AG10803 (cell line): ENCODE results near the gene LCLAT1.

Source experiments
- DNase-seq: peaks from one replicate; pipeline ENCODE4 v3.0.0; 2010; ENCODE audit warnings: low read depth
- H3K4me3 ChIP-seq: 2 replicates; pipeline ENCODE4 v1.5.1; 2011; ENCODE audit warnings: mild to moderate bottlenecking, low read length, control low read depth
- TF ChIP-seq, protein P1 (sequence below): conservative IDR thresholded peaks from 2 replicates; pipeline ENCODE4 v1.5.1; 2011; ENCODE audit warnings: mild to moderate bottlenecking, low read length, control low read depth, inconsistent platforms

LCLAT1 gene

DNA sequence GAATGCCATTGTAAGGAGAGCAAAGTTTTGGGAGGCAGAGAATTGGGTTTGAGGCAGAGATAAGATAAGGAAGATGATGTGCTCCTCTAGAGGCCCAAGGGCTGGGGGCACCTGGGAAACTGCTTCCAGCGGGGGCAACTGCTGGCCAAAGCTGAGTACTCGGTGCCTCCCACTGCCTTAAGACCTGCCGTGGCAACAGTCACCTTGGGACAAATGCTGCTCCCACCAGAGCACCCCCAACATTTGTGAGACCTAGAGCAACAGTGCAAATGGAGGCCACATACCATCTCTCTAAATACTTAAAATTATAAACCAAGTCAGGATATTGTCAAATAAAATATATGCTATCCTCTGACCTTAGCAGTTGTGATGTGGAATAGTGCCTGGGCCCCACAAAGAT lies 233.1 kb downstream of the LCLAT1 start:
- TF ChIP-seq, protein P1, sequence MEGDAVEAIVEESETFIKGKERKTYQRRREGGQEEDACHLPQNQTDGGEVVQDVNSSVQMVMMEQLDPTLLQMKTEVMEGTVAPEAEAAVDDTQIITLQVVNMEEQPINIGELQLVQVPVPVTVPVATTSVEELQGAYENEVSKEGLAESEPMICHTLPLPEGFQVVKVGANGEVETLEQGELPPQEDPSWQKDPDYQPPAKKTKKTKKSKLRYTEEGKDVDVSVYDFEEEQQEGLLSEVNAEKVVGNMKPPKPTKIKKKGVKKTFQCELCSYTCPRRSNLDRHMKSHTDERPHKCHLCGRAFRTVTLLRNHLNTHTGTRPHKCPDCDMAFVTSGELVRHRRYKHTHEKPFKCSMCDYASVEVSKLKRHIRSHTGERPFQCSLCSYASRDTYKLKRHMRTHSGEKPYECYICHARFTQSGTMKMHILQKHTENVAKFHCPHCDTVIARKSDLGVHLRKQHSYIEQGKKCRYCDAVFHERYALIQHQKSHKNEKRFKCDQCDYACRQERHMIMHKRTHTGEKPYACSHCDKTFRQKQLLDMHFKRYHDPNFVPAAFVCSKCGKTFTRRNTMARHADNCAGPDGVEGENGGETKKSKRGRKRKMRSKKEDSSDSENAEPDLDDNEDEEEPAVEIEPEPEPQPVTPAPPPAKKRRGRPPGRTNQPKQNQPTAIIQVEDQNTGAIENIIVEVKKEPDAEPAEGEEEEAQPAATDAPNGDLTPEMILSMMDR, result no peak
- no peak overlapping the region for H3K4me3 ChIP-seq
- no peak for DNase-seq

DNA sequence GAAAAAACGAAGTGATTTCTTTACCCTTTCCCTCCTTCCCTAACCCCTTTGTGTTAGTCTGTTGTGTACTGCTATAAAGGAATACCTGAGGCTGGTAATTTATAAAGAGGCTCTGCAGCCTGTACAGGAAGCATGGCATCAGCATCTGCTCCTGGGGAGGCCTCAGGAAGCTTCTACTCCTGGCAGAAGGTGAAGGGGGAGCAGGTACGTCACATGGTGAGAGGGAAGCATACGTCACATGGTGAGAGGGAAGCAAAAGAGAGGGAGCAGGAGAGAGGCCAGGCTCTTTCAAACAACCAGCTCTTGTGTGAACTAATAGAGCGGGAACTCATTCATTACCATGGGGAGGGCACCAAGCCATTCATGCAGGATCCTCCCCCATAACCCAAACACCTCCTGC lies 234.0 kb downstream of the LCLAT1 start:
- TF ChIP-seq, protein P1, result no peak
- H3K4me3 ChIP-seq, result no peak overlapping the region
- DNase-seq, result no peak

DNA sequence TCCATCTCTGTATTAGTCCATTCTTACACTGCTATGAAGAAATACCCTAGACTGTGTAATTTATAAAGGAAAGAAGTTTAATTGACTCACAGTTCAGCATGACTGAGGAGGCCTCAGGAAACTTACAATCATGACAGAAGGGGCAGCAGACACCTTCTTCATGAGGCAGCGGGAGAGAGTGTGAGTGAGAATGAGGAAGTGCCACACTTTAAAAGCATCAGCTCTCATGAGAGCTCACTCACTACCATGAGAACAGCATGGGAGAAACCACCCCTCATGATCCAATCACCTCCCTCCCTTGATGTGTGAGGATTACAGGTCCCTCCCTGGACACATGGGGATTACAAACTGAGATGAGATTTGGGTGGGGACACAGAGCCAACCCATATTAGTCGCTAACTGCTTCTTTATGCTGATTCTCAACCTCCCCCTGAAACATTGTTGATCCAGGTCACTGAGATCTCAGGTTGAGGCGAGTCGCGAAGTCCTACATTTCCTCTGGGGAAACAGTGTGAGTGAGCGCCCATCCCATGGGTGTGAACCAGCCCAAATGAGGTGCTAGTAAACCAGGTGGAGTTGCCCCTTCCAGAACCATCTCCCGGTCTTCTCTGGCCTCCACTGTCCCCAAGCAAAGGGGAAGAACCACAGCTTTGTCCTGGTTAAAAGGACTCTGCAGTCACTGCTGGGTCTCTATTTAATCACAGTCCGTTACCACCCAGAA lies 236.3 kb downstream of the LCLAT1 start:
- no peak for DNase-seq
- TF ChIP-seq, protein P1, result no peak

DNA sequence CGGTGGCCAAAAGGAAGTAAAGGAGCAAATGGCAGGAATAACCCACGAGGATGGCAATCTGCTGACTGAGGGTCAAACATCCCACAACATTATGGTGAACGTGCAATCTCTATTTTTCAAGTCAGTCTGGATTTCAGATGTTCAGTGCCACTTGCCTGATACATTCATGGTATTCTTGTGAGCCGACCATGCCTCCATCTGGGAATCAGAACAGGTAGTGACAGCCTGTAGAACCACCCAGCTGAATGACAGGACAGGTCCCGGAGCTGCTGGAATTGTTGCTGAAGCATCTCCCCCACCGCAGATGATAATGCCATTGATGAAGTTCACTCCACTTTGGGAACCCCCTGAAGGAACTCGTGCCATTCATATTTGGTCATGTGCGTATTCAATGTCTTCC lies 237.0 kb downstream of the LCLAT1 start:
- TF ChIP-seq, protein P1, result no peak
- no peak overlapping the region for H3K4me3 ChIP-seq
- no peak for DNase-seq

More for the DNA sequence above, 236.3 kb downstream of the LCLAT1 start:
- no peak overlapping the region for H3K4me3 ChIP-seq

DNA sequence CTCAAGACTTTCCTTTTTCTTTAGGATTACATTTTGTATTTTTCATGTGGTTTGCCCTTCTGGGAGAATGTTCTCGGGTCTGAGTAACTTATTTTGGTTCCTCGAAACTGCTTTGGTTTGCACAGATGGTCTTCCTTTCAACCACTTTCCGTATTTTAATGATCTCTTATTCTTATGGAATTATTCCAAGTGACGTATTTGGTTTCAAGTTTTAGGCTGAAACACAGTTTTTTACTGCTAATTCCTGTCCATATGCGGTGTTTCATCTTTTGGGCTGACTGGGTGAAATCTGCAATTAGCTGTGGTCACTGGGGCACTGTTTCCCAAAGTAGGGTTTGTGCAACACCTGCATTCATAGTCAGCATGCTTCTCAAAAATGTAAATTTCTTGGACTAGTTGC lies 237.5 kb downstream of the LCLAT1 start:
- TF ChIP-seq, protein P1, result no peak
- H3K4me3 ChIP-seq, result no peak overlapping the region
- DNase-seq, result peak; percentile 52

DNA sequence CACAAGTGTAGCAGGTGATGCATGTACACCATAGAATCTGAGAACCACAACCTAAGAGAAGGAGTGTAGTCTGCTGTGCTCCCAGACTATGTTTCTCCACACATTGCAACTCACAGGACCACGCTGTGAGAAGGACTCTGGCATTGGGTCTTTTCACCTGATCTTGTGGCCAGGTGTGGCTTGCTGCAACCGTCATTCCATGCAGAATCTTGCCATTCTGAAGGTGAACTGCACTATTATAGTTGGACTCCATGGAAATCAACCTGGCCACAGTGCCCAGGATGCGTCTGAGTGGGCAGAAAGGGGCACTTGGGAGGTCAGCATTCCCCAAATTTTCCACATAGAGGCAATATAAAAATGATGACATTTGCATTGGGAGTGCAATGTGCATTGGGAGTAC lies 237.9 kb downstream of the LCLAT1 start:
- TF ChIP-seq, protein P1, result no peak
- no peak for DNase-seq
- no peak overlapping the region for H3K4me3 ChIP-seq

DNA sequence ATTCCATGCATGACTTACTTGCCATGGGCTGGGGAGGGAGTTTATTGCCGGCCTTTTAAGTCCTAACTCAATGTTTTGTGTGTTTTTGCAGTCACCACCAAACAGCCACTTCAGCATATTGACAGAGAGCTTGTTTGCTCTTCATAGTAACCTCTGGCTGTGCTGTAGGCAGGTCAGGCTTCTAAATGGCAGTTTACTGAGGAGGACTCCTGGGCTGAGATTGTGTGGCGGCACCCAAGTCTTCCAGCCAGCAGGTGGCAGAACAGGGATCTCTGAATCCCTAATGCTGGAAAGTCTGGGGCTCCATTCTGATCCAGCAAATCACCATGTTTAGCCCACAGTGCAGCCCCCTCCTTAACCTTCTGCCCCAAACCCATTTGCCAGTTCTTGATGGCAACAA lies 239.0 kb downstream of the LCLAT1 start:
- DNase-seq, result no peak
- H3K4me3 ChIP-seq, result no peak overlapping the region
- TF ChIP-seq, protein P1, result no peak; the same call in 1 of the 2 replicates
